Astrocyte of the cerebellum (primary cell): ENCODE measurements around the gene LGALS7B.
"Not testable (repeated sequence)": the region's sequence is repeated elsewhere in the genome, so short reads cannot be mapped to it uniquely, and the experiment has no call there.

ENCODE experiments used
- DNase-seq: peaks from one replicate; pipeline ENCODE4 v3.0.0-alpha.2; 2011; ENCODE audit warnings: low read depth
- H3K4me3 ChIP-seq: 2 replicates; pipeline ENCODE4 v1.5.1; 2011; ENCODE audit warnings: mild to moderate bottlenecking, low read depth, low read length, moderate library complexity
- CTCF ChIP-seq: IDR thresholded peaks from 2 replicates; pipeline ENCODE4 v1.5.1; 2012; ENCODE audit warnings: low read length, low read depth, moderate library complexity, mild to moderate bottlenecking; ENCODE audit errors: missing control alignments
- in situ Hi-C: cut with HindIII; loops from 2 replicates; pipeline ENCODE4 v1.10.0; 2017; ENCODE audit warnings: low sequenced_read_pairs

LGALS7B gene

DNA sequence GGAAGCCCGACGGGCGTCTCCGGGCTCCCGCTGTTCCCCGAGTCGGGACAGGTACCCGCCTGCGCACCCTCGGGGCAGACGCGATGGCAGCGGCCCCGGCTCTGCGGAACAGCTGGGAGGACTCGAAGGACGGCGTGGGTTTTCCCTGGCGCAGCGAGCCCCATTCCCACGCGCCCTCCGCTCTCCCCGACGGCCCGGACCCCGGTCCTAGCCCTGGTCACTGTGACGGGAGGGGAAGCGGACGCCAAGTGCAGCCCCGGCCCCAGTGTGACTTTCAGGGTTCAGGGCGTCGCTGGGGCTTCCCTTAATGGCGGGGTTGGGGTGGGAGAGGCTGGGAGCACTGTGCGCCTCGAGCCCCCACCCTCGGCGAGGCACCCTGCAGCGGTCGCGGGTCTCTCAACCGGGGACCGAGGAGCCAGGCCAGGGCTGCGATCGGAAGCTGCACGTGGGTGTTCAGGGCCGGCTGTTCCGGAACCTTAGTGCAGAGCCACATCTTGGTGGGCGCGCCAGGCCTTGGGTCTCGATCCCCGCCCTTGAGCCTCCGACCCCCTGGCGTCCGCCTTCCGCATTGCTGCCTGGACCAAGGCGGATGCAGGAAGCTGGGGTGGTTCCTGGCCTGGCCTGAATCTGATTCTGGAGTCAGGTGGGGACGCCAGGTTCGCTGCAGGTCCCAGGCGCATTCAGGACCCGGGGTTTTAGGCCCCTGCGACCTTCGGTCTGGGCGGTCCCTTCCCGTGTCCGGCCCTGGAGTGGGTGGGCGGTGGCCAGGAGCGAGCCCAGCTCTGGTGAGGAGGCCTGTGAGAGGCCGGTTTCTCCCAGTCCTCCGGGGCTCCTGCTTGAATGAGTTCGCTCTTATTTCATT, 3.5 kb downstream of the LGALS7B start:
- TF ChIP-seq CTCF: peak; percentile 22
- no peak overlapping the region for H3K4me3 ChIP-seq
- no peak for DNase-seq
- in situ Hi-C loops: no loop called here

- in situ Hi-C loops: no loop called here
- no peak for DNase-seq
- no peak for TF ChIP-seq CTCF
- no peak overlapping the region for H3K4me3 ChIP-seq
These were observed 4.2 kb downstream of the LGALS7B start for GRCh38 chr19:38793177-38793576.

GRCh38 chr19:38793671-38794070, 4.7 kb downstream of the LGALS7B start:
- in situ Hi-C loops: no loop called here
- no peak for TF ChIP-seq CTCF
- no peak for DNase-seq
- H3K4me3 ChIP-seq: no peak overlapping the region

DNA sequence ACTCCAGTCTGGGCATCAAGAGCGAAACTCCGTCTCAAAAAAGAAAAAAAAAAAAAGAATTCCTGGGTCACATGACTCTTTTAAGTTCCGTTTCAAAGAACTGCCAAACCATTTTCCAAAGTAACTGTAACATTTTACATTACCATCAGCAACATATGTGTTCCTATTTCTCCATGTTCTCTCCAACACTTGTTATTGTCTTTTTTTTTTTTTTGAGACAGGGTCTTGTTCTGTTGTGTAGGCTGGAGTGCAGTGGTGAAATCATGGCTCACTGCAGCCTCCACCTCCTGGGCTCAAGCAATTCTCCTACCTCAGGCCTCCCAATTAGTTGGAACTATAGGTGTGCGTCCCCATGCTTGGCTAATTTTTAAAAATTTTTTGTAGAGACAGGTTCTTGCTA, 6.5 kb downstream of the LGALS7B start:
- H3K4me3 ChIP-seq: no peak overlapping the region
- DNase-seq: no peak
- in situ Hi-C loops: no loop called here
- TF ChIP-seq CTCF: no peak

GRCh38 chr19:38796154-38796553, 7.2 kb downstream of the LGALS7B start:
- H3K4me3 ChIP-seq: no peak overlapping the region
- in situ Hi-C loops: no loop called here
- TF ChIP-seq CTCF: no peak
- DNase-seq: no peak

DNA sequence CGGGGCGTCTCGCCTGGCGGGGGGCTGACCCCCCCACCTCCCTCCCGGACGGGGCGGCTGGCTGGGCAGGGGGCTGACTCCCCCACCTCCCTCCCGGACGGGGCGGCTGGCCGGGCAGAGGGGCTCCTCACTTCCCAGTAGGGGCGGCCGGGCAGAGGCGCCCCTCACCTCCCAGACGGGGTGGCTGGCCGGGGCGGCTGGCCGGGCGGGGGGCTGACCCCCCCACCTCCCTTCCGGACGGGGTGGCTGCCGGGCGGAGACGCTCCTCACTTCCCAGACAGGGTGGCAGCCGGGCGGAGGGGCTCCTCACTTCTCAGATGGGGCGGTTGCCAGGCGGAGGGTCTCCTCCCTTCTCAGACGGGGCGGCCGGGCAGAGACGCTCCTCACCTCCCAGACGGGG, 8.8 kb downstream of the LGALS7B start:
- DNase-seq, in situ Hi-C loops, H3K4me3 ChIP-seq: not testable (repeated sequence)

DNA sequence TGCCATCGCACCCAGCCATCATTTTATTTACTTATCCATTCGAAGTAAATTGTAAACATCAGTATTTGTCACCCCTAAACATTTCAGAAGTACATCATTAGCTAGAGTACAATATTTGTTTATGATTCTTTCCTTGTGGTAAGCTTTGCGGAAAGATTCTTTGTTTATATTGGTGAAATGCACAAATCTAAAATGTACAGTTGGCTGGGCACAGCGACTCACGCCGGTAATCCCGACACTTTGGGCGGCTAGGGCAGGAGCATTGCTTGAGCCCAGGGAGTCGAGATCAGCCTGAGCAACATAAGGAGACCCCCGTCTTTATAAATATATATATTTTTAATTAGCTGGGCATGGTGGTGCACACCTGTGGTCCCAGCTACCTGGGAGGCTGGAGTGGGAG, 10.1 kb downstream of the LGALS7B start:
- in situ Hi-C loops: no loop called here
- H3K4me3 ChIP-seq: no peak overlapping the region
- no peak for TF ChIP-seq CTCF
- DNase-seq: no peak
